ENCODE data around the gene CEP250. TPM values are rescaled to one million over a fixed set of nuclear protein-coding genes. Genes with fewer than 3 reads are reported as not detected.

CEP250 gene
- total RNA-seq, 4 donors from 2014 or later, result 18.8 to 55.4 (median 27.1) TPM

DNA sequence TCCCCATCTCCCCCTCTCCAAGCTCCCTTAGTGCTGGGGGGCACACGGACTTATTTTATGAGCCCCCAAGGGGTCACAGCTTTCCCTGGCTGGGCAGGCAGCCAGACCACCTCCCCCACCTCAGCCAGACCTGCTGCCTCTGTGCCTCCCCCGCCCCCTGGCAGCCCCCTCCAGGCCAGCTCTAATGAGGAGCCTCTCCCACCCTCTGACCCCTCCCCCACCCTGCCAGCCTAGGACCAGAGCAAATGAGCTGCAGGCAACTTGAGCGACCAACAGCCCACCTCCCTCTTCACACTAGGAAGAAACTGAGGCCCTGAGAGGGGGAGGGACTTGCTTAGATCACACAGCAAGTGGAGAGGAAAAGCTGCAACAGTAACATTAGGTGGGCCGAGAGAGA is 19.2 kb upstream of the CEP250 start:
- no peak for DNase-seq (ENCODE audit: low spot score in 2 of 2)
- Histone ChIP-seq H3K9me3 (no peaks in the 10 kb centered on the region), H3K27me3 (no peaks in the 10 kb centered on the region), H3K36me3 (no peaks in the 10 kb centered on the region), H3K4me1 (peaks cover 17% of the 10 kb centered on the region), H3K27ac (no peak overlapping the region), H3K4me3 (no peak overlapping the region)
- TF ChIP-seq, protein P1, sequence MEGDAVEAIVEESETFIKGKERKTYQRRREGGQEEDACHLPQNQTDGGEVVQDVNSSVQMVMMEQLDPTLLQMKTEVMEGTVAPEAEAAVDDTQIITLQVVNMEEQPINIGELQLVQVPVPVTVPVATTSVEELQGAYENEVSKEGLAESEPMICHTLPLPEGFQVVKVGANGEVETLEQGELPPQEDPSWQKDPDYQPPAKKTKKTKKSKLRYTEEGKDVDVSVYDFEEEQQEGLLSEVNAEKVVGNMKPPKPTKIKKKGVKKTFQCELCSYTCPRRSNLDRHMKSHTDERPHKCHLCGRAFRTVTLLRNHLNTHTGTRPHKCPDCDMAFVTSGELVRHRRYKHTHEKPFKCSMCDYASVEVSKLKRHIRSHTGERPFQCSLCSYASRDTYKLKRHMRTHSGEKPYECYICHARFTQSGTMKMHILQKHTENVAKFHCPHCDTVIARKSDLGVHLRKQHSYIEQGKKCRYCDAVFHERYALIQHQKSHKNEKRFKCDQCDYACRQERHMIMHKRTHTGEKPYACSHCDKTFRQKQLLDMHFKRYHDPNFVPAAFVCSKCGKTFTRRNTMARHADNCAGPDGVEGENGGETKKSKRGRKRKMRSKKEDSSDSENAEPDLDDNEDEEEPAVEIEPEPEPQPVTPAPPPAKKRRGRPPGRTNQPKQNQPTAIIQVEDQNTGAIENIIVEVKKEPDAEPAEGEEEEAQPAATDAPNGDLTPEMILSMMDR (IDR thresholded peaks at IDR 0.05), result no peak
- TF ChIP-seq POLR2AphosphoS5 (IDR thresholded peaks at IDR 0.05), result no peak
- no peak for TF ChIP-seq EP300 (IDR thresholded peaks at IDR 0.05)
- no peak for TF ChIP-seq POLR2A (IDR thresholded peaks at IDR 0.05)
- 72% methylated on average over 3 of the region's 4 CpGs for WGBS

DNA sequence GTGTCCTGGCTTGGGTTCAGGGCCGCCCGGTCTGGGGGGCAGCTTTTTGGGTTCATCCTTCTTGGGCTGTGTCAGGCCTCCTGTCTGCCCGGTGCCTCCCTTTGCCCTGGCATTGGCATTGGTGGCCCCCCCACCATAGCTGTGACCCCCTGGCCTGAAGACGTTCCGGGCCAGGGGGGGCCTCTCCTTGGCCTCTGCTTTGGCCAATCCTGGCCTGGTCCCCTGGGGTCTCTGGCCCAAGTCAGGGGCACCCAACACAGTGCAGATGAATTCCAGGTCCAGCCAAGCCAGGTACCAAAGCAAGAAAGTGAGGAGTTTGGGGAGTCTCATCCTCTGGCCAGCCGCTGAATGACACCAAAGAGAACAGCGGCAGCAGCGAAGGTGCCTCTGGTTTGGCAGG is 17.8 kb upstream of the CEP250 start:
- Histone ChIP-seq H3K9me3 (no peaks in the 10 kb centered on the region), H3K4me1 (peaks cover 17% of the 10 kb centered on the region), H3K27me3 (no peaks in the 10 kb centered on the region), H3K36me3 (no peaks in the 10 kb centered on the region), H3K4me3 (no peak overlapping the region), H3K27ac (no peak overlapping the region)
- 60% methylated on average over 1 of the region's 8 CpGs for WGBS
- DNase-seq (ENCODE audit: low spot score in 2 of 2), result no peak
- no peak for TF ChIP-seq POLR2AphosphoS5 (IDR thresholded peaks at IDR 0.05)
- TF ChIP-seq POLR2A (IDR thresholded peaks at IDR 0.05), result no peak
- TF ChIP-seq, protein P1 (IDR thresholded peaks at IDR 0.05), result no peak
- TF ChIP-seq EP300 (IDR thresholded peaks at IDR 0.05), result no peak

DNA sequence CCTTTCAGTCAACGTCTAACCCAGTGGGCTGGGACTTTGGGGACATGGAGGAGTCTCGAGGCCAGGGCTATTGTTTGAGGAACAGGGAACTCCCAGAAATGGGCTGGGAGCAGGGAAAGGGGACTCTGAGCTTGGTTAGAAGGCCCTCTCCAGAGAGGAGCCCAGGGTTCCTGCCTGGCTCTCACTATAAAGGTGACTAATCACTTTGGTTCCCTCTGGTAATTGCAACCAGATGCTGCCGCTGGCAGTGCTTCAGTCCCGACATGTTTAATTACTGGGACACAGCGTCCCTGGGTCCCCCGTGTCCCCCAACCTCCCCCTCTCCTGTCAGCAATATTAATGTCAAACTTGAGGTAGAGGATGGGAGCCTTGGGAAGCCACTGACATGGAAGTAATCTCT is 12.4 kb upstream of the CEP250 start:
- no peak for TF ChIP-seq EP300 (IDR thresholded peaks at IDR 0.05)
- WGBS, result 20% methylated on average over 6 of the region's 6 CpGs
- H3K9me3 ChIP-seq, result no peaks in the 10 kb centered on the region
- no peak overlapping the region for H3K4me3 ChIP-seq
- no peaks in the 10 kb centered on the region for H3K27me3 ChIP-seq
- H3K4me1 ChIP-seq, result peaks cover 13% of the 10 kb centered on the region
- DNase-seq (ENCODE audit: low spot score in 2 of 2), result no peak
- H3K27ac ChIP-seq, result no peak overlapping the region
- H3K36me3 ChIP-seq, result no peaks in the 10 kb centered on the region

DNA sequence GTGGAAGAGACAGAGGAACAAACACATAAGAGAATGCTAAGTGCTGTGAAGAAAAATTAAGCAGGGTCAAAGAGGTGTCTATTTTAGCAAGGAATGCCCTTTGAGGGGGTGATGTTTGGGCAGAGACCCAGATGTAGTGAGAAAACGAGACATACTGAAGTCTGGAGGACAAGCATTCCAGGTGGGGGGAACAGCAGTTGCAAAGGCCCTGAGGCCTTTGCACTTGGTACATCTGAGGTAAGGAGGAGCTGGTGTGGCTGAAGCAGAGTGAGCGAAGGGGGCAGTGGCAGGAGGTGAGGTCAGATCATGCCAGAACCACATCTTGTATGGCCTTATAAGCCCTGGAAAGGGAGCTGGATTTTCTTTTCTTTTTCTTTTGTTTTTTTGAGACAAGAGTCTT is 11.2 kb upstream of the CEP250 start:
- no peak overlapping the region for H3K4me3 ChIP-seq
- DNase-seq (ENCODE audit: low spot score in 2 of 2), result no peak
- H3K36me3 ChIP-seq, result no peaks in the 10 kb centered on the region
- H3K9me3 ChIP-seq, result no peaks in the 10 kb centered on the region
- no peaks in the 10 kb centered on the region for H3K27me3 ChIP-seq
- H3K27ac ChIP-seq, result no peak overlapping the region
- TF ChIP-seq, protein P1 (IDR thresholded peaks at IDR 0.05), result no peak
- no peak for TF ChIP-seq EP300 (IDR thresholded peaks at IDR 0.05)
- no peak for TF ChIP-seq POLR2AphosphoS5 (IDR thresholded peaks at IDR 0.05)
- no peak for TF ChIP-seq POLR2A (IDR thresholded peaks at IDR 0.05)
- 83% methylated on average over 2 of the region's 2 CpGs for WGBS
- peaks cover 2% of the 10 kb centered on the region for H3K4me1 ChIP-seq

DNA sequence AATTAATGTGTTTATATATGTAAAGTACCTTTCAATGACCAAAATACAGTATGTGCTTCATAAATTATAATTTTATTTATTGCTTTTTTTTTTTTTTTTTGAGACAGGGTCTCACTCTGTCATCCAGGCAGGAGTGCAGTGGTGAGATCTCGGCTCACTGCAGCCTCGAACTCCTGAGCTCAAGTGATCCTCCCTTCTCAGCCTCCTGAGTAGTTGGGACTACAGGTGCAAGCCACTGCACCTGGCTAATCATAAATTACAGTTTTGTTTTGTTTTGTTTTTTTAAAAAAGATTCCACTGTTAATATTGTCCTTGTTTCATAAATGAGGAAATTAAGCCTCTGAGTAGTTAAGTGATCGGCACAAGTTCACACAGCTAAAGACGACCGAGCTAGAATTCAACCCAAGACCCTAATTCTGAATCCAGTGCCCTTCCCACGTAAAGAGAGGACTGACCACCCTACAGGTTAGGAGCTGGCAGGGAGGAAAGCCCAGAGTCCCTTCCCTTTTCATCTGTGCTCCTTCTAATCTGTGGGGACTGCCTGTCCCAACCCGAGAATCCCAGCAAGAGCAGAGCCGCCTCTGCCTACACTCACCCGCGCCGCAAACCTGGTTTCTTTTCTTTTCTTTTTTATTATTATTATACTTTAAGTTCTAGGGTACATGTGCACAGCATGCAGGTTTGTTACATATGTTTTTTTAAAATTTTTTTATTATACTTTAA is 8.9 kb upstream of the CEP250 start:
- no peak for DNase-seq (ENCODE audit: low spot score in 2 of 2)
- peaks cover 9% of the 10 kb centered on the region for H3K4me1 ChIP-seq
- H3K9me3 ChIP-seq, result no peaks in the 10 kb centered on the region
- H3K36me3 ChIP-seq, result no peaks in the 10 kb centered on the region
- peak overlapping the region; percentile 41 for H3K4me3 ChIP-seq
- 67% methylated on average over 11 of the region's 11 CpGs for WGBS
- TF ChIP-seq, protein P1 (IDR thresholded peaks at IDR 0.05), result no peak
- no peak for TF ChIP-seq POLR2AphosphoS5 (IDR thresholded peaks at IDR 0.05)
- no peak for TF ChIP-seq EP300 (IDR thresholded peaks at IDR 0.05)
- TF ChIP-seq POLR2A (IDR thresholded peaks at IDR 0.05), result no peak
- H3K27ac ChIP-seq, result no peak overlapping the region
- H3K27me3 ChIP-seq, result no peaks in the 10 kb centered on the region

Measured in suprapubic skin (tissue), 4 donors.